Suprapubic skin (tissue), 4 donors: ENCODE measurements around the gene TRIM9.

ENCODE experiments used
- POLR2A ChIP-seq, 2 donors: fragments of 450-650 bp; IDR thresholded peaks; one replicate each; pipeline ENCODE4 v1.6.1; 2017; ENCODE audit warnings: antibody characterized with exemption in 2 of 2, mild to moderate bottlenecking in 2 of 2, moderate library complexity in 2 of 2
- POLR2AphosphoS5 ChIP-seq, 3 donors: sonication (generic); formaldehyde crosslinking; IDR thresholded peaks; one replicate each; pipeline ENCODE4 v1.6.1; 2017; ENCODE audit warnings: antibody characterized with exemption in 3 of 3
- TF ChIP-seq, protein P1 (sequence below), 2 donors: fragments of 200-600 bp in 1 of 2; fragments of 450-650 bp in 1 of 2; sonication (generic) in 1 of 2; IDR thresholded peaks; one replicate each; pipeline ENCODE4 v1.5.1; 2016 to 2019; ENCODE audit warnings: antibody characterized with exemption in 2 of 2, mild to moderate bottlenecking in 1 of 2, moderate library complexity in 1 of 2

DNA sequence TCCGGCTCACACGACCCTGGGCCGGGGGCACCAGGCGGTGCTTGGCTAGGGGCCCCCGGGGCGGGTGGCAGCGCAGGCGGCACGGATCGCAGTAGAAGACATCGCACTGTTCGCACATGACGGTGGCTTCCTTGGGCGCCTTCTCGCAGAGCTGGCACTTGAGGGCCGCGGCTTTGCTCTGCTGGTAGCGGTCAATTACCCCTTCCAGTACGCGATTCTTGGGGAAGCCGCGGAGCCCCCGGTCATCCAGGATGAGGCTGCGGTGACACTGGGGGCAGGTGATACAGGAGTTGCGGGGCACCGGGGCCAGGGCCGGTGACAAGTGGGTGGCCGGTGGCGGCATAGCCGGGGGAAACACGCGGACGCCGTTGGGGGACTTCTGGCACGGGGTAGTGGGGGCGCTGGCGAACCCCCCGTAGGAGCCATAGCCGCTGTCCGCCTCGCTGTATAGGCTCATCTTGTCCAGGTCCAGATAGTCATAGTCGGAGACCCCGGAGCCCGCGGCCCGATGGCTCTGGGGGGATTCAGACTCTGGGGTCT is 553 bp downstream of the TRIM9 start:
- TF ChIP-seq POLR2A (IDR thresholded peaks at IDR 0.05) = no peak
- TF ChIP-seq, protein P1, sequence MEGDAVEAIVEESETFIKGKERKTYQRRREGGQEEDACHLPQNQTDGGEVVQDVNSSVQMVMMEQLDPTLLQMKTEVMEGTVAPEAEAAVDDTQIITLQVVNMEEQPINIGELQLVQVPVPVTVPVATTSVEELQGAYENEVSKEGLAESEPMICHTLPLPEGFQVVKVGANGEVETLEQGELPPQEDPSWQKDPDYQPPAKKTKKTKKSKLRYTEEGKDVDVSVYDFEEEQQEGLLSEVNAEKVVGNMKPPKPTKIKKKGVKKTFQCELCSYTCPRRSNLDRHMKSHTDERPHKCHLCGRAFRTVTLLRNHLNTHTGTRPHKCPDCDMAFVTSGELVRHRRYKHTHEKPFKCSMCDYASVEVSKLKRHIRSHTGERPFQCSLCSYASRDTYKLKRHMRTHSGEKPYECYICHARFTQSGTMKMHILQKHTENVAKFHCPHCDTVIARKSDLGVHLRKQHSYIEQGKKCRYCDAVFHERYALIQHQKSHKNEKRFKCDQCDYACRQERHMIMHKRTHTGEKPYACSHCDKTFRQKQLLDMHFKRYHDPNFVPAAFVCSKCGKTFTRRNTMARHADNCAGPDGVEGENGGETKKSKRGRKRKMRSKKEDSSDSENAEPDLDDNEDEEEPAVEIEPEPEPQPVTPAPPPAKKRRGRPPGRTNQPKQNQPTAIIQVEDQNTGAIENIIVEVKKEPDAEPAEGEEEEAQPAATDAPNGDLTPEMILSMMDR (IDR thresholded peaks at IDR 0.05) = no peak
- TF ChIP-seq POLR2AphosphoS5 (IDR thresholded peaks at IDR 0.05) = no peak
